SU-DHL-6 (cell line): Measurements from ENCODE around the gene TMEM170B.

Source experiments
- H2AFZ ChIP-seq: fragments of 200-600 bp; sonication (generic); 2 replicates; pipeline ENCODE4 v1.6.1; 2014; ENCODE audit warnings: low read depth, mild to moderate bottlenecking, moderate library complexity, mixed read lengths, antibody characterized with exemption, low read length; ENCODE audit not compliant: severe bottlenecking
- H3F3A ChIP-seq: fragments of 200-600 bp; shearing (Covaris generic); 2 replicates; pipeline ENCODE4 v1.6.0; 2016; ENCODE audit warnings: antibody characterized with exemption, mild to moderate bottlenecking; ENCODE audit not compliant: insufficient read depth
- H3K27ac ChIP-seq: fragments of 200-600 bp; sonication (generic); 2 replicates; pipeline ENCODE4 v1.5.1; 2016; ENCODE audit warnings: low read depth, mild to moderate bottlenecking, low read length, moderate library complexity, mixed read lengths
- H3K27me3 ChIP-seq: fragments of 200-600 bp; sonication (generic), shearing (Covaris generic); 2 replicates; pipeline ENCODE4 v1.6.0; 2014; ENCODE audit warnings: mild to moderate bottlenecking, low read length
- H3K36me3 ChIP-seq: fragments of 200-600 bp; sonication (generic); 2 replicates; pipeline ENCODE4 v1.6.1; 2014; ENCODE audit warnings: mild to moderate bottlenecking, low read length, mixed read lengths
- H3K4me2 ChIP-seq: fragments of 300-600, 200-600 bp; shearing (Covaris generic), sonication (generic); 2 replicates; pipeline ENCODE4 v1.6.0; 2014; ENCODE audit warnings: low read length, low read depth, mild to moderate bottlenecking; ENCODE audit not compliant: poor library complexity, severe bottlenecking
- H3K4me3 ChIP-seq: fragments of 200-600 bp; sonication (generic); 2 replicates; pipeline ENCODE4 v1.5.1; 2014; ENCODE audit warnings: antibody characterized with exemption, low read length, mild to moderate bottlenecking, mixed read lengths; ENCODE audit not compliant: insufficient read depth, poor library complexity, severe bottlenecking
- H3K79me2 ChIP-seq: fragments of 200-600 bp; sonication (generic); 2 replicates; pipeline ENCODE4 v1.6.1; 2014; ENCODE audit warnings: mild to moderate bottlenecking, low read length, moderate library complexity; ENCODE audit not compliant: insufficient read depth
- H3K9ac ChIP-seq: fragments of 200-600 bp; sonication (generic); 2 replicates; pipeline ENCODE4 v1.7.0; 2014; ENCODE audit warnings: mild to moderate bottlenecking, low read length
- H3K9me2 ChIP-seq: fragments of 200-600 bp; sonication (generic); replicated peaks from 2 replicates; pipeline ENCODE4 v1.6.1; 2014; ENCODE audit warnings: low read length; ENCODE audit not compliant: insufficient read depth
- H3K9me3 ChIP-seq: fragments of 200-600 bp; sonication (generic); 2 replicates; pipeline ENCODE4 v1.6.1; 2014; ENCODE audit warnings: low read length, mixed read lengths; ENCODE audit not compliant: insufficient read depth
- H4K20me1 ChIP-seq: fragments of 200-600 bp; sonication (generic); 2 replicates; pipeline ENCODE4 v1.6.1; 2014; ENCODE audit warnings: low read depth, mild to moderate bottlenecking, antibody characterized with exemption, low read length, moderate library complexity, mixed read lengths
- CTCF ChIP-seq: fragments of 200-600 bp; sonication (generic); IDR thresholded peaks from one replicate; pipeline ENCODE4 v1.5.1; 2017; ENCODE audit warnings: antibody characterized with exemption, mild to moderate bottlenecking, low read length, moderate library complexity; ENCODE audit not compliant: insufficient read depth, poor library complexity, severe bottlenecking
- EZH2phosphoT487 ChIP-seq: fragments of 200-600 bp; sonication (generic), shearing (Covaris generic); conservative IDR thresholded peaks from 2 replicates; pipeline ENCODE4 v1.6.1; 2018; ENCODE audit warnings: mild to moderate bottlenecking, antibody characterized with exemption, low read length, moderate library complexity, mixed read lengths

Gene TMEM170B

DNA sequence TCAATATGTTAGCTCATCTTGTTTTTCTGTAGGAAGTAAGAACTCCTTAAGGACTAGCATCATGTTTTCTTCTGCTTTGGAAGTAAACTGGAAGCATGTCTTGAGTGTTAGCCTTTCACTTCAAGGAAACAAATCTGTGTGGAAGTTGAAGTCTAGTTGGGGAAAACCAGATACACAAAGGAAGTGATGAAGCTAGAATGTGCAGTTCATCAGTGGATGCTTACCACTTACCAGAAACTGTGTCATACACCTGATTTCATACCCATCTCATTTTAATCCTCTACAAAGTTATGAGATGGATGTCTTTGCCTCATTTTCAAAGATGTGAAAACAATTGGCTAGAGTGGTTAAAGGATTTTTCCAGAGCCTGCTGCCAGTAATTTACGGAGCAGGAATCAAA is 75.8 kb downstream of the TMEM170B start:
- no peak overlapping the region for H2AFZ ChIP-seq
- no peak overlapping the region for H3K4me2 ChIP-seq

GRCh38 chr6:11613858-11614257 is 76.3 kb downstream of the TMEM170B start:
- TF ChIP-seq EZH2phosphoT487, result no peak
- TF ChIP-seq CTCF, result no peak
- Histone ChIP-seq H3K27ac (no peak overlapping the region), H3K4me3 (no peak overlapping the region), H3F3A (no peaks in the 10 kb centered on the region), H3K27me3 (no peaks in the 10 kb centered on the region), H3K9ac (no peak overlapping the region), H3K36me3 (no peaks in the 10 kb centered on the region), H3K4me2 (no peak overlapping the region), H3K9me2 (no peaks in the 10 kb centered on the region), H3K79me2 (no peaks in the 10 kb centered on the region), H3K9me3 (no peaks in the 10 kb centered on the region), H2AFZ (no peak overlapping the region), H4K20me1 (no peaks in the 10 kb centered on the region)

More for the DNA sequence above, 75.8 kb downstream of the TMEM170B start:
- Histone ChIP-seq H3K79me2 (no peaks in the 10 kb centered on the region), H3K9ac (no peak overlapping the region), H4K20me1 (no peaks in the 10 kb centered on the region), H3F3A (no peaks in the 10 kb centered on the region), H3K4me3 (no peak overlapping the region), H3K36me3 (no peaks in the 10 kb centered on the region), H3K9me3 (no peaks in the 10 kb centered on the region), H3K27me3 (no peaks in the 10 kb centered on the region), H3K9me2 (no peaks in the 10 kb centered on the region), H3K27ac (no peak overlapping the region)
- TF ChIP-seq EZH2phosphoT487 (no peak), CTCF (no peak)

GRCh38 chr6:11614534-11615213 is 77.1 kb downstream of the TMEM170B start:
- H3K27me3 ChIP-seq, result no peaks in the 10 kb centered on the region
- TF ChIP-seq CTCF (no peak), EZH2phosphoT487 (no peak)
- no peaks in the 10 kb centered on the region for H3K79me2 ChIP-seq
- no peak overlapping the region for H3K9ac ChIP-seq
- H3F3A ChIP-seq, result no peaks in the 10 kb centered on the region
- H4K20me1 ChIP-seq, result no peaks in the 10 kb centered on the region
- no peak overlapping the region for H3K4me3 ChIP-seq
- no peaks in the 10 kb centered on the region for H3K9me2 ChIP-seq
- no peaks in the 10 kb centered on the region for H3K36me3 ChIP-seq
- H2AFZ ChIP-seq, result no peak overlapping the region
- no peak overlapping the region for H3K27ac ChIP-seq
- H3K9me3 ChIP-seq, result no peaks in the 10 kb centered on the region
- H3K4me2 ChIP-seq, result no peak overlapping the region
